HepG2 (cell line): ENCODE results near the gene SASH1. TPM values are rescaled to one million over a fixed set of nuclear protein-coding genes. Genes with fewer than 3 reads are reported as not detected.

Experiments
- ARHGAP35 ChIP-seq: sonication (generic); formaldehyde crosslinking; IDR thresholded peaks from 2 replicates; pipeline ENCODE4 v1.9.0; 2022; ENCODE audit warnings: mild to moderate bottlenecking, inconsistent platforms, moderate library complexity, missing genetic modification reagents, borderline replicate concordance
- ATM ChIP-seq: fragments of 450-650 bp; IDR thresholded peaks from 2 replicates; pipeline ENCODE4 v1.7.1; 2017; ENCODE audit warnings: mild to moderate bottlenecking, borderline replicate concordance
- CC2D1A ChIP-seq: sonication (generic); formaldehyde crosslinking; IDR thresholded peaks from 2 replicates; pipeline ENCODE4 v1.8.1; 2023; ENCODE audit warnings: mild to moderate bottlenecking, missing genetic modification reagents
- FOXP1 ChIP-seq, 2 experiments: fragments of 450-650 bp in 1 of 2; IDR thresholded peaks; 2 replicates each; pipeline ENCODE4 v1.6.1; 2017 to 2018; ENCODE audit warnings: antibody characterized with exemption in 1 of 2
- GABPA ChIP-seq, 2 experiments: IDR thresholded peaks; 2 replicates each; pipeline ENCODE4 v1.6.1; 2011 to 2016; ENCODE audit warnings: low read depth in 2 of 2, low read length in 1 of 2, missing biosample characterization in 1 of 2, missing genetic modification characterization in 1 of 2
- HNRNPK ChIP-seq: fragments of 200-400 bp; formaldehyde crosslinking; IDR thresholded peaks from 2 replicates; pipeline ENCODE4 v1.6.1; 2018; ENCODE audit warnings: low read length, low read depth, moderate library complexity, mild to moderate bottlenecking; ENCODE audit not compliant: poor library complexity, severe bottlenecking
- HNRNPL ChIP-seq: fragments of 200-400 bp; formaldehyde crosslinking; IDR thresholded peaks from 2 replicates; pipeline ENCODE4 v1.6.1; 2017; ENCODE audit warnings: mild to moderate bottlenecking, low read depth, low read length
- MED8 ChIP-seq: sonication (generic); formaldehyde crosslinking; IDR thresholded peaks from 2 replicates; pipeline ENCODE4 v1.8.1; 2023; ENCODE audit warnings: mild to moderate bottlenecking, missing genetic modification reagents; ENCODE audit not compliant: insufficient replicate concordance
- MYC ChIP-seq: sonication (generic); formaldehyde crosslinking; IDR thresholded peaks from 2 replicates; pipeline ENCODE4 v1.9.0; 2021; ENCODE audit warnings: missing genetic modification reagents, borderline replicate concordance
- NFIC ChIP-seq: IDR thresholded peaks from 2 replicates; pipeline ENCODE4 v1.6.1; 2012; ENCODE audit warnings: mild to moderate bottlenecking, low read length, inconsistent platforms
- NPAS2 ChIP-seq: sonication (generic); formaldehyde crosslinking; IDR thresholded peaks from 2 replicates; pipeline ENCODE4 v1.8.0; 2022; ENCODE audit warnings: mild to moderate bottlenecking, missing genetic modification reagents, borderline replicate concordance
- STAG1 ChIP-seq: sonication (generic); formaldehyde crosslinking; IDR thresholded peaks from 2 replicates; pipeline ENCODE4 v1.4.0; 2020; ENCODE audit warnings: missing genetic modification reagents
- ZBTB7B ChIP-seq: sonication (generic); formaldehyde crosslinking; IDR thresholded peaks from 2 replicates; pipeline ENCODE4 v1.4.0; 2020; ENCODE audit warnings: missing genetic modification reagents
- ZKSCAN8 ChIP-seq: IDR thresholded peaks from 2 replicates; pipeline ENCODE4 v1.6.1; 2016; ENCODE audit warnings: borderline replicate concordance, missing genetic modification reagents, missing compliant biosample characterization
- ZNF121 ChIP-seq: sonication (generic); formaldehyde crosslinking; IDR thresholded peaks from 2 replicates; pipeline ENCODE4 v1.5.0; 2020; ENCODE audit warnings: mild to moderate bottlenecking, missing genetic modification reagents
- ZNF230 ChIP-seq: sonication (generic); formaldehyde crosslinking; IDR thresholded peaks from 2 replicates; pipeline ENCODE4 v1.4.0; 2020; ENCODE audit warnings: mild to moderate bottlenecking, missing genetic modification reagents
- ZNF253 ChIP-seq: sonication (generic); formaldehyde crosslinking; IDR thresholded peaks from 2 replicates; pipeline ENCODE4 v1.8.0; 2022; ENCODE audit warnings: mild to moderate bottlenecking, missing genetic modification reagents, borderline replicate concordance
- ZNF878 ChIP-seq: sonication (generic); formaldehyde crosslinking; IDR thresholded peaks from 2 replicates; pipeline ENCODE4 v1.8.1; 2023; ENCODE audit warnings: mild to moderate bottlenecking, missing genetic modification reagents, moderate library complexity
- polyA plus RNA-seq, 8 experiments: library from polyadenylated mRNA; depleted of rRNA in 3 of 8; stranded (reverse) in 7 of 8; unstranded in 1 of 8; fragments of >200 nt; fragmentation: Illumina TruSeq in 4 of 8; extraction: Trizol in 4 of 8; gene quantifications; 2 replicates each; pipeline versions ENCODE4 v1.2.1 to v1.2.3, GENCODE V29; 2011 to 2016; ENCODE audit warnings: low read depth in 4 of 8, missing spikeins in 1 of 8, mixed read lengths in 1 of 8; ENCODE audit not compliant: insufficient read depth in 1 of 8
- total RNA-seq, 5 experiments: library from RNA; depleted of rRNA; stranded (reverse); fragments of >200 nt; fragmentation: Illumina TruSeq; extraction: Trizol; gene quantifications; 2 replicates each; pipeline ENCODE4 v1.2.3, GENCODE V29; 2016; ENCODE audit warnings: low read depth in 1 of 5
- TF ChIP-seq, protein P1 (sequence below): sonication (generic); formaldehyde crosslinking; IDR thresholded peaks from 2 replicates; pipeline ENCODE4 v1.4.0; 2020; ENCODE audit warnings: mild to moderate bottlenecking, missing genetic modification reagents
- TF ChIP-seq, protein P2 (sequence below): sonication (generic); formaldehyde crosslinking; IDR thresholded peaks from 2 replicates; pipeline ENCODE4 v1.9.0; 2021; ENCODE audit warnings: missing genetic modification reagents, mild to moderate bottlenecking, borderline replicate concordance
- TF ChIP-seq, protein P3 (sequence below): sonication (generic); formaldehyde crosslinking; IDR thresholded peaks from 2 replicates; pipeline ENCODE4 v1.4.0; 2020; ENCODE audit warnings: missing genetic modification reagents

SASH1 gene
- total and polyA plus RNA-seq, 2 of the 13 experiments (the other 11 are each of a cell fraction or from before 2014, with no cell fraction given): 7.5 to 8.2 TPM

DNA sequence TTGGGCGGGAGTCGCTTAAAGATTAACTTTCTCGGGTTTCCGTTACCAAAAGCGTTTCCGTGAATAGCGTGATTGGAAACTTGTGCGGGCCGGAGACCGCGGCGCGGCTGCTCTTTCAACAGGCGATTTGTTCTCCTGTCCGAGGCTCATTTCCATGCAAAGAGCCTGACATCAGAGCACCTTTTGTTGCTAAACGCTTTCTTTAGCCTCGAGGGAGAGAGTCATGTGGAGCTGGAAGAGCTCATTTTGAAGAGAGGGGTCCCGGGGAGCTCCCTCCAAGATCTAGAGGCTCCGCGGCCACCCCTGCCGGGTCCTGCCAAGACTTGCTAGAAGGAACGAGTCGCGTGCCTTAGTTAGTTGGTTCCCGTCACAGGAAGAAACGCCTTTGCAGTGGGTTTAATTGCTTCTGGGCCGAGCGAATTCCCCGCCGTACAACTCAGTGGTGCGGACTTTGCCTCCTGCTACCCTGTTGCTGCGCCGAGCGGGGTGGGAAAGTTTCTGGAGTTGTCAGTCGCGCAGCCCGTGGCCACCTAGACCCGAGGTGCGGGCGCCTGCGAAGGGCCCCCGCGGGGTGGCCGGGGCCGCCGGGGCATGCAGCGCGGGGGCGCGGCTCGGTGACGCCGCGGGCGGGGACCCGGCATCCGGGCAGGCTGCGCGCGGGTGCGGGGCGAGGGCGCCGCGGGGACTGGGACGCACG is at the start of gene SASH1 (continued):
- TF ChIP-seq, protein P1, sequence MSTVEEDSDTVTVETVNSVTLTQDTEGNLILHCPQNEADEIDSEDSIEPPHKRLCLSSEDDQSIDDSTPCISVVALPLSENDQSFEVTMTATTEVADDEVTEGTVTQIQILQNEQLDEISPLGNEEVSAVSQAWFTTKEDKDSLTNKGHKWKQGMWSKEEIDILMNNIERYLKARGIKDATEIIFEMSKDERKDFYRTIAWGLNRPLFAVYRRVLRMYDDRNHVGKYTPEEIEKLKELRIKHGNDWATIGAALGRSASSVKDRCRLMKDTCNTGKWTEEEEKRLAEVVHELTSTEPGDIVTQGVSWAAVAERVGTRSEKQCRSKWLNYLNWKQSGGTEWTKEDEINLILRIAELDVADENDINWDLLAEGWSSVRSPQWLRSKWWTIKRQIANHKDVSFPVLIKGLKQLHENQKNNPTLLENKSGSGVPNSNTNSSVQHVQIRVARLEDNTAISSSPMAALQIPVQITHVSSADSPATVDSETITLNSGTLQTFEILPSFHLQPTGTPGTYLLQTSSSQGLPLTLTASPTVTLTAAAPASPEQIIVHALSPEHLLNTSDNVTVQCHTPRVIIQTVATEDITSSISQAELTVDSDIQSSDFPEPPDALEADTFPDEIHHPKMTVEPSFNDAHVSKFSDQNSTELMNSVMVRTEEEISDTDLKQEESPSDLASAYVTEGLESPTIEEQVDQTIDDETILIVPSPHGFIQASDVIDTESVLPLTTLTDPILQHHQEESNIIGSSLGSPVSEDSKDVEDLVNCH: no peak
- TF ChIP-seq FOXP1 (IDR thresholded peaks at IDR 0.05) (no peak), FOXP1 (CRISPR knock-in tag; IDR thresholded peaks at IDR 0.05) (peak; percentile 42; the same call in 1 of the 2 replicates), ZNF121 (CRISPR knock-in tag) (no peak), ARHGAP35 (no peak; the same call in 1 of the 2 replicates), HNRNPK (no peak), NPAS2 (CRISPR knock-in tag) (no peak), CC2D1A (CRISPR knock-in tag) (no peak), NFIC (no peak; the same call in 1 of the 2 replicates), MED8 (no peak), MYC (CRISPR knock-in tag) (peak; percentile 26; the same call in 1 of the 2 replicates), STAG1 (CRISPR knock-in tag) (no peak), ZNF253 (CRISPR knock-in tag) (no peak), GABPA (IDR thresholded peaks at IDR 0.05; ENCODE audit: low read depth, low read length) (no peak), GABPA (CRISPR knock-in tag; IDR thresholded peaks at IDR 0.05; ENCODE audit: low read depth) (peak; percentile 37; the same call in 1 of the 2 replicates), HNRNPL (no peak), ZNF878 (CRISPR knock-in tag) (0 out of 2 replicates have a peak, but pooled peaks have one; percentile 44), ATM (no peak), ZNF230 (CRISPR knock-in tag) (no peak), ZBTB7B (peak; percentile 69; the same call in 1 of the 2 replicates), ZKSCAN8 (CRISPR knock-in tag) (peak; percentile 27; the same call in 1 of the 2 replicates)
- TF ChIP-seq, protein P2, sequence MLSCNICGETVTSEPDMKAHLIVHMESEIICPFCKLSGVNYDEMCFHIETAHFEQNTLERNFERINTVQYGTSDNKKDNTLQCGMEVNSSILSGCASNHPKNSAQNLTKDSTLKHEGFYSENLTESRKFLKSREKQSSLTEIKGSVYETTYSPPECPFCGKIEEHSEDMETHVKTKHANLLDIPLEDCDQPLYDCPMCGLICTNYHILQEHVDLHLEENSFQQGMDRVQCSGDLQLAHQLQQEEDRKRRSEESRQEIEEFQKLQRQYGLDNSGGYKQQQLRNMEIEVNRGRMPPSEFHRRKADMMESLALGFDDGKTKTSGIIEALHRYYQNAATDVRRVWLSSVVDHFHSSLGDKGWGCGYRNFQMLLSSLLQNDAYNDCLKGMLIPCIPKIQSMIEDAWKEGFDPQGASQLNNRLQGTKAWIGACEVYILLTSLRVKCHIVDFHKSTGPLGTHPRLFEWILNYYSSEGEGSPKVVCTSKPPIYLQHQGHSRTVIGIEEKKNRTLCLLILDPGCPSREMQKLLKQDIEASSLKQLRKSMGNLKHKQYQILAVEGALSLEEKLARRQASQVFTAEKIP (CRISPR knock-in tag): no peak
- TF ChIP-seq, protein P3, sequence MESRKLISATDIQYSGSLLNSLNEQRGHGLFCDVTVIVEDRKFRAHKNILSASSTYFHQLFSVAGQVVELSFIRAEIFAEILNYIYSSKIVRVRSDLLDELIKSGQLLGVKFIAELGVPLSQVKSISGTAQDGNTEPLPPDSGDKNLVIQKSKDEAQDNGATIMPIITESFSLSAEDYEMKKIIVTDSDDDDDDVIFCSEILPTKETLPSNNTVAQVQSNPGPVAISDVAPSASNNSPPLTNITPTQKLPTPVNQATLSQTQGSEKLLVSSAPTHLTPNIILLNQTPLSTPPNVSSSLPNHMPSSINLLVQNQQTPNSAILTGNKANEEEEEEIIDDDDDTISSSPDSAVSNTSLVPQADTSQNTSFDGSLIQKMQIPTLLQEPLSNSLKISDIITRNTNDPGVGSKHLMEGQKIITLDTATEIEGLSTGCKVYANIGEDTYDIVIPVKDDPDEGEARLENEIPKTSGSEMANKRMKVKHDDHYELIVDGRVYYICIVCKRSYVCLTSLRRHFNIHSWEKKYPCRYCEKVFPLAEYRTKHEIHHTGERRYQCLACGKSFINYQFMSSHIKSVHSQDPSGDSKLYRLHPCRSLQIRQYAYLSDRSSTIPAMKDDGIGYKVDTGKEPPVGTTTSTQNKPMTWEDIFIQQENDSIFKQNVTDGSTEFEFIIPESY (CRISPR knock-in tag): no peak
